HG02852 (cell line): ENCODE measurements around the gene SYNE2.

Experiments
- ATAC-seq: cut with Tn5 transposase; IDR thresholded peaks from one replicate; pipeline ENCODE4 v1.9.1; 2021; ENCODE audit warnings: mild to moderate bottlenecking, moderate library complexity; ENCODE audit not compliant: unreplicated experiment

Gene SYNE2

GRCh38 chr14:64212666-64213065 is 359.9 kb downstream of the SYNE2 start:
- ATAC-seq: no peak

- no peak for ATAC-seq
Measured at GRCh38 chr14:64213086-64213485, 360.3 kb downstream of the SYNE2 start.

GRCh38 chr14:64213853-64214570 is 361.2 kb downstream of the SYNE2 start:
- no peak for ATAC-seq

- no peak for ATAC-seq
Measured at GRCh38 chr14:64215274-64215673, 362.5 kb downstream of the SYNE2 start.

GRCh38 chr14:64215978-64216377 is 363.2 kb downstream of the SYNE2 start:
- ATAC-seq: no peak

GRCh38 chr14:64217308-64217707 is 364.5 kb downstream of the SYNE2 start:
- peak; percentile 48 for ATAC-seq

GRCh38 chr14:64217834-64218233 is 365.0 kb downstream of the SYNE2 start:
- peak; percentile 9 for ATAC-seq

- ATAC-seq: no peak
Measured at GRCh38 chr14:64218344-64219240, 365.8 kb downstream of the SYNE2 start.

- ATAC-seq: no peak
Measured at GRCh38 chr14:64220056-64220455, 367.3 kb downstream of the SYNE2 start.

GRCh38 chr14:64220466-64220865 is 367.7 kb downstream of the SYNE2 start:
- ATAC-seq: no peak

GRCh38 chr14:64221391-64222003 is 368.7 kb downstream of the SYNE2 start:
- ATAC-seq: no peak

- no peak for ATAC-seq
Measured at GRCh38 chr14:64225151-64225757, 372.4 kb downstream of the SYNE2 start.

- ATAC-seq: no peak
Measured at GRCh38 chr14:64227856-64228255, 375.1 kb downstream of the SYNE2 start.

GRCh38 chr14:64229489-64229888 is 376.7 kb downstream of the SYNE2 start:
- no peak for ATAC-seq

- no peak for ATAC-seq
Measured at GRCh38 chr14:64232095-64232838, 379.5 kb downstream of the SYNE2 start.

- ATAC-seq: no peak
Measured at GRCh38 chr14:64232944-64233343, 380.1 kb downstream of the SYNE2 start.

- no peak for ATAC-seq
Measured at GRCh38 chr14:64233531-64234190, 380.9 kb downstream of the SYNE2 start.

GRCh38 chr14:64234877-64235651 is 382.3 kb downstream of the SYNE2 start:
- no peak for ATAC-seq
